Ovary (tissue), 3 donors: ENCODE data around the gene AGO3.

Experiments used
- EP300 ChIP-seq: sonication (generic); formaldehyde crosslinking; IDR thresholded peaks from one replicate; pipeline ENCODE4 v1.6.1; 2017; ENCODE audit warnings: antibody characterized with exemption
- TF ChIP-seq, protein P1 (sequence below), 3 donors: fragments of 450-650 bp in 2 of 3; fragments of 200-600 bp in 1 of 3; IDR thresholded peaks; one replicate each; pipeline versions ENCODE4 v1.5.1 to v1.8.0; 2016 to 2022; ENCODE audit warnings: antibody characterized with exemption in 3 of 3, mild to moderate bottlenecking in 1 of 3
- donor health status: DM: no; HTN: no; CAD: no.

DNA sequence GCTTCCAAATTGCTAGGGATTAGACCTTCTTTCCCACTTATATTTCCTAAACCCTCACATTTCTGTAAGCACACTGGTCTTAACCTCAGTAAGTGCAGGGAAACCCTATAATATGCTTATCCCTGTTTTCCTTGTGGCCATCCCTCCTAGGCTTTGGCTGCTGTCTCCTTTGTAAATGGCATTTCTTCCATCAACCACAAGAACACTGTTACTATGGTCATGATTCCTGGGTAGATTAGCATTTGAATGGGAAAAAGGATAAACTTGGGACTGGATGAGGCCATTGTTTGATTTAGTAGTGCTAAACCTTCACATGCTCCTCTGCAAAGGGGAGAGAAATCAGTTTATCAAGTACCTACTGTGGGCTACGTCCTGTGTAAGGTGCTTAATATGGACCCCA is 16.2 kb upstream of the AGO3 start:
- TF ChIP-seq, protein P1, sequence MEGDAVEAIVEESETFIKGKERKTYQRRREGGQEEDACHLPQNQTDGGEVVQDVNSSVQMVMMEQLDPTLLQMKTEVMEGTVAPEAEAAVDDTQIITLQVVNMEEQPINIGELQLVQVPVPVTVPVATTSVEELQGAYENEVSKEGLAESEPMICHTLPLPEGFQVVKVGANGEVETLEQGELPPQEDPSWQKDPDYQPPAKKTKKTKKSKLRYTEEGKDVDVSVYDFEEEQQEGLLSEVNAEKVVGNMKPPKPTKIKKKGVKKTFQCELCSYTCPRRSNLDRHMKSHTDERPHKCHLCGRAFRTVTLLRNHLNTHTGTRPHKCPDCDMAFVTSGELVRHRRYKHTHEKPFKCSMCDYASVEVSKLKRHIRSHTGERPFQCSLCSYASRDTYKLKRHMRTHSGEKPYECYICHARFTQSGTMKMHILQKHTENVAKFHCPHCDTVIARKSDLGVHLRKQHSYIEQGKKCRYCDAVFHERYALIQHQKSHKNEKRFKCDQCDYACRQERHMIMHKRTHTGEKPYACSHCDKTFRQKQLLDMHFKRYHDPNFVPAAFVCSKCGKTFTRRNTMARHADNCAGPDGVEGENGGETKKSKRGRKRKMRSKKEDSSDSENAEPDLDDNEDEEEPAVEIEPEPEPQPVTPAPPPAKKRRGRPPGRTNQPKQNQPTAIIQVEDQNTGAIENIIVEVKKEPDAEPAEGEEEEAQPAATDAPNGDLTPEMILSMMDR (IDR thresholded peaks at IDR 0.05) = no peak
- TF ChIP-seq EP300 = no peak
